Measurements from ENCODE around the gene PKP4.

DNA sequence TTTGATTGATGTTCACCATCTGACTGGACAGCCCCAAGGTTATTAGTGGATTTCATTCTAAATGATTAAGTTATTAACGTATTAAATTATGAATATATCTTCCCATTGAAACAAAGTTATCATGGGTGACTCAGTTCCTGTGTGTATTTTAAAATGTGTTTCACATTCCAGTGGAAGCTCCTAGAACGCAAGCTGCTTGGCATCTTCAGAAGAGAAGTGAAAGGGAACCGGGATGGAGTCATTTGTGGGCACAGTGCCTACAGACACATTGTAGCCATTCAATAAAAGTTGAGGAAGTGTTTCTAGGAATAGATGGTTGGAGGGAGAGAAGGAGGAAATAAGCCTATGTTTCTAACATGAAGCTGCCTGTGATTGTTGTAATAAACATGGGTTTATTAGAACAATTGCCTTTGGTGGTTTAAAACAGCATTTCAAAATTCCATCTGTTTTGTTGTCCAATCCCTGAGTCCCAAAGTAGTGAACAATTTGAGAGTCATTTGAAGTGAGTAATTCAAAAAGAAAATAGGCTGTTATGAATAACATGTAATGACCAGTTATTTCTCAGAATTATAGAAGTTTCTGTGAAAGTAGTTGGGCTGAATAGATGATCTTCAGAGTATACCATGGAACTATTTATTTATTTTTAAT, 143.5 kb downstream of the PKP4 start:
- no peak for TF ChIP-seq EZH2phosphoT487 (IDR thresholded peaks at IDR 0.05; ENCODE audit: unreplicated experiment)
- TF ChIP-seq, protein P1, sequence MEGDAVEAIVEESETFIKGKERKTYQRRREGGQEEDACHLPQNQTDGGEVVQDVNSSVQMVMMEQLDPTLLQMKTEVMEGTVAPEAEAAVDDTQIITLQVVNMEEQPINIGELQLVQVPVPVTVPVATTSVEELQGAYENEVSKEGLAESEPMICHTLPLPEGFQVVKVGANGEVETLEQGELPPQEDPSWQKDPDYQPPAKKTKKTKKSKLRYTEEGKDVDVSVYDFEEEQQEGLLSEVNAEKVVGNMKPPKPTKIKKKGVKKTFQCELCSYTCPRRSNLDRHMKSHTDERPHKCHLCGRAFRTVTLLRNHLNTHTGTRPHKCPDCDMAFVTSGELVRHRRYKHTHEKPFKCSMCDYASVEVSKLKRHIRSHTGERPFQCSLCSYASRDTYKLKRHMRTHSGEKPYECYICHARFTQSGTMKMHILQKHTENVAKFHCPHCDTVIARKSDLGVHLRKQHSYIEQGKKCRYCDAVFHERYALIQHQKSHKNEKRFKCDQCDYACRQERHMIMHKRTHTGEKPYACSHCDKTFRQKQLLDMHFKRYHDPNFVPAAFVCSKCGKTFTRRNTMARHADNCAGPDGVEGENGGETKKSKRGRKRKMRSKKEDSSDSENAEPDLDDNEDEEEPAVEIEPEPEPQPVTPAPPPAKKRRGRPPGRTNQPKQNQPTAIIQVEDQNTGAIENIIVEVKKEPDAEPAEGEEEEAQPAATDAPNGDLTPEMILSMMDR (conservative IDR thresholded peaks at IDR 0.05; ENCODE audit: low read depth in 2 of 2), result no peak
- TF ChIP-seq, protein P2, sequence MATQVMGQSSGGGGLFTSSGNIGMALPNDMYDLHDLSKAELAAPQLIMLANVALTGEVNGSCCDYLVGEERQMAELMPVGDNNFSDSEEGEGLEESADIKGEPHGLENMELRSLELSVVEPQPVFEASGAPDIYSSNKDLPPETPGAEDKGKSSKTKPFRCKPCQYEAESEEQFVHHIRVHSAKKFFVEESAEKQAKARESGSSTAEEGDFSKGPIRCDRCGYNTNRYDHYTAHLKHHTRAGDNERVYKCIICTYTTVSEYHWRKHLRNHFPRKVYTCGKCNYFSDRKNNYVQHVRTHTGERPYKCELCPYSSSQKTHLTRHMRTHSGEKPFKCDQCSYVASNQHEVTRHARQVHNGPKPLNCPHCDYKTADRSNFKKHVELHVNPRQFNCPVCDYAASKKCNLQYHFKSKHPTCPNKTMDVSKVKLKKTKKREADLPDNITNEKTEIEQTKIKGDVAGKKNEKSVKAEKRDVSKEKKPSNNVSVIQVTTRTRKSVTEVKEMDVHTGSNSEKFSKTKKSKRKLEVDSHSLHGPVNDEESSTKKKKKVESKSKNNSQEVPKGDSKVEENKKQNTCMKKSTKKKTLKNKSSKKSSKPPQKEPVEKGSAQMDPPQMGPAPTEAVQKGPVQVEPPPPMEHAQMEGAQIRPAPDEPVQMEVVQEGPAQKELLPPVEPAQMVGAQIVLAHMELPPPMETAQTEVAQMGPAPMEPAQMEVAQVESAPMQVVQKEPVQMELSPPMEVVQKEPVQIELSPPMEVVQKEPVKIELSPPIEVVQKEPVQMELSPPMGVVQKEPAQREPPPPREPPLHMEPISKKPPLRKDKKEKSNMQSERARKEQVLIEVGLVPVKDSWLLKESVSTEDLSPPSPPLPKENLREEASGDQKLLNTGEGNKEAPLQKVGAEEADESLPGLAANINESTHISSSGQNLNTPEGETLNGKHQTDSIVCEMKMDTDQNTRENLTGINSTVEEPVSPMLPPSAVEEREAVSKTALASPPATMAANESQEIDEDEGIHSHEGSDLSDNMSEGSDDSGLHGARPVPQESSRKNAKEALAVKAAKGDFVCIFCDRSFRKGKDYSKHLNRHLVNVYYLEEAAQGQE (IDR thresholded peaks at IDR 0.05; ENCODE audit: unreplicated experiment), result no peak
- TF ChIP-seq EZH2 (IDR thresholded peaks at IDR 0.05; ENCODE audit: low read depth, unreplicated experiment), result no peak
